ENCODE results near the gene KAT6B. TPM values are rescaled to one million over a fixed set of nuclear protein-coding genes. Genes with fewer than 3 reads are reported as not detected.

KAT6B gene
- total RNA-seq, 1 donor from 2014 or later: 47.5 TPM

DNA sequence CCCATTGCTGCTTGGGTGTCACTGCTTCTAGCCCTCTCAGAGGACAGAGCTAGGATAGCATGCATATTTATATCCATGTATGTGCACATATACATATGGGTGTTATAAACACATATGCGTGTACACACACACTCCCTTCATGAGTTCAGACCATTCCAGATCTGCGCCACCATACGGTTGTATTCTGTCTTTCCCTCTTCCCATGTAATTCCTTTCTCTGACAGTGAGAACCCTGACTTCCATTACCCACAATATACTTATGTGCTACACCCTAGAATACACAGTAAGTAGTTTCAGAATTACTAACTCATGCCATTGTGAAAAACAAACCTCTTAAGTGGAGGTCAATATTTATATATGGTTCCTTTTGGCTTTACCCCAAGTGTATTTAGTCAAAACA, 168.5 kb downstream of the KAT6B start:
- intact Hi-C loops (cut with DNase I): no loop called here
- no peak for DNase-seq (ENCODE audit: low spot score)

DNA sequence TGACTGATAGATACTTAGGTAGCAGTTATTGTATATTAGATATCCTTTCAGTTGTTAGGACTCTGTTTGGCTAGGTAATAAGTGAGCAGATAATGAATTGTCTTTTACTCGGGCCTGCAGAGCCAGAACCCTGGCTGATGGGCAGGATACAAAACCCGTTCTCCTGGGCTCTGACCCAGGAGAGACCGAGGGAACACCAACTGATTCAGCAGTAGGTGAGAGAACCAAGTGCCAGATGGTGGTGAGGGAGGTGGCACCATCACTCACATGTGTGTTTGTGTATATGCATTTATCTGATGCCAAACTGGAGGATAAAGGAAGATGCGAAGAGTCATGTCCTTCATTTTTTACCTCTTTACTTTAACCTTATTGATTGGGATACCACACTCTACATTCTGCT, 169.4 kb downstream of the KAT6B start:
- DNase-seq (ENCODE audit: low spot score): no peak
- intact Hi-C loops (cut with DNase I): no loop called here

DNA sequence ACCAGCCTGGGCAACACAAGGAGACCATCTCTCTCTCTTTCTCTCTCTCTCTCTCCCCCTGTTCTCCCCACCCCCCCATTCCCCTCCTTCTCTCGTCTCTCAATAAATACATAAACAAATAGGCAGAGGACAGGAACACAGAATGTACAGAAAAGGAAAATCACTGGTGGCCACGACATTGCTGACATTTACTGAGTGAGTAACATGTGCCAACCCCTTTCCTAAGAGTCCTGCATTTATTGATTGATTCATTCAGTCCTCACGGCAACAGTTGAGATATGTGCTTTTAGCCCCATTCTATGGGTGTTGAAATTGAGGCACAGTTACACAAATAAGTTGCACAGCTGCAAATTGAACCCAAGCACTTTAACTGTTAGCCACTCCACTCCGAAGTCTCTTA, 170.8 kb downstream of the KAT6B start:
- no peak for DNase-seq (ENCODE audit: low spot score)
- intact Hi-C loops (cut with DNase I): no loop called here

GRCh38 chr10:75000748-75001321, 174.4 kb downstream of the KAT6B start:
- intact Hi-C loops (cut with DNase I): no loop called here
- DNase-seq (ENCODE audit: low spot score): no peak

- intact Hi-C loops (cut with DNase I): no loop called here
- DNase-seq (ENCODE audit: low spot score): no peak
These were observed 175.4 kb downstream of the KAT6B start for GRCh38 chr10:75001715-75002350.

- intact Hi-C loops (cut with DNase I): no loop called here
- DNase-seq (ENCODE audit: low spot score): no peak
These were observed 175.9 kb downstream of the KAT6B start for GRCh38 chr10:75002351-75002725.

- intact Hi-C loops (cut with DNase I): no loop called here
- DNase-seq (ENCODE audit: low spot score): no peak
These were observed 176.7 kb downstream of the KAT6B start for GRCh38 chr10:75002967-75003594.

DNA sequence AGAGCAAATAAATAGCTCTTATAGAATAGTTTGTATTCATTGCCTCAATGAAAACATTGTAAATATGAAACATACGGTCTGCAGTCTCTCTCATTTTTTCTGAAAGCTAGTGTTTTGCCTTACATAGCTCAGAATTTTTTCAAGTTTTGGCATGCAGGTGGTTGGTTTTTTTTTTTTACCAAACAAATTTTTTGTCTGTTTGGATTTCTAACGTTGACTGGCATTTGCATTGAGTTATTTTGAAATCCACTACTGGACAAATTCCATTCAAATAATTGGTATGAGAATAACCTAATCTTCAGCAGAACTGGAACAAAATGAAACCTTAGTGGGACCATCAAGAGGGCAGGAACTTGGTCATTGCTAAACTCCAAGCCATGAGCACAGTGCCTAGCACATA, 177.5 kb downstream of the KAT6B start:
- no peak for DNase-seq (ENCODE audit: low spot score)

DNA sequence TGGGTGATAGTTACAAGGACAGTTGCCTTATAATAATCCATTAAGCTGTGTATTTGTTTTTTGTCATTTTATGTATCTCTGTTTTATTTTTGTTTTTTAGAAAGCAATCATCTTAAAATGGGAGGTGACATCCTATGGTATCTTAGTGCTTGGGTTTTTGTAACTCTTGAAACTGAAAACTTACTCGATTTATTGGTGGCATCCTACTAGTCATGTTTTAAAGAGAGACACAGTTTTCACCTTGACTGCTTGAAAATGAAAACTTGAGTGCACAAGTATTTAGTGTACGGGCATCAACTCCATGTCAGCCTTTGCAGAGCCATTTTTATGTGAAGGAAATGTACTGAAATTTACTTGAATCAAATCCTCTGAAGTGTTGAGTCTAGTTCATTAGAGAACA, 181.2 kb downstream of the KAT6B start:
- intact Hi-C loops (cut with DNase I): no loop called here
- no peak for DNase-seq (ENCODE audit: low spot score)

More for the DNA sequence above, 177.5 kb downstream of the KAT6B start:
- intact Hi-C loops (cut with DNase I): no loop called here

DNA sequence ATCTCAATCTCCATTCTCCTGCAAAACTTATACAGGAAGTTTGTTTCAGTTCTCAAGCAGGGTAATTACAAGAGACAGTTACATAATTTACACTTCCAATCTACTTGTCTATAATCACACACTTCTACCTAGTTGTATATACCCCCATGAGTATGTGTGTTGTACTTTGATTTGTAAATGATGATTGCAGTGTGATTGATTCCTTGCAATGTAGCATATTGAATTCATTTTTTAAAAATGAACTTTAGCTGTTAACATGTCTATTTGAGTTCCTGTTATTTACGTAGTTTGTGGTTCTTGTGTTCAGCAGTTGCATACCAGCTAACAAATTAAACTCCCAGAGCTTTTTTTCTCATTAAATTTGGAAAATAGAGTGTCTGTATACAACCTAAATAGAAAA, 182.6 kb downstream of the KAT6B start:
- intact Hi-C loops (cut with DNase I): no loop called here
- no peak for DNase-seq (ENCODE audit: low spot score)

DNA sequence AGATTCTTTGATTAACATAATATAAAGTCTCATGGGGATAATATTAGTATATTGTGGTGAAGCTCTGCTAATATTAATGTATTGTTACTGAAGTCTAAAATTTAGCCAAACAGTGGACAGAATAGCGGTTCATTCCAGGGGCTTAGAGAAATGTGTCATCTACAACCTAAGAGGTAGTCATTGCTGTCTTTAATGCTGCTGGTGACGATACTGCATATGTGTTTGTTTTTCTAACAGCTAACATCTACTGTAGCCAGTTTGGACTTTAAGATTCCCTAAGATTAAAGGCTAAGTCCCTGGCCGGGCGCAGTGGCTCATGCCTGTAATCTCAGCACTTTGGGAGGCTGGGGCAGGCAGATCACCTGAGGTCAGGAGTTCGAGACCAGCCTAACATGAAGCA, 183.0 kb downstream of the KAT6B start:
- intact Hi-C loops (cut with DNase I): no loop called here
- no peak for DNase-seq (ENCODE audit: low spot score)

GRCh38 chr10:75010373-75010772, 184.0 kb downstream of the KAT6B start:
- intact Hi-C loops (cut with DNase I): no loop called here
- DNase-seq (ENCODE audit: low spot score): no peak

GRCh38 chr10:75011221-75011620, 184.8 kb downstream of the KAT6B start:
- DNase-seq (ENCODE audit: low spot score): no peak
- intact Hi-C loops (cut with DNase I): no loop called here

DNA sequence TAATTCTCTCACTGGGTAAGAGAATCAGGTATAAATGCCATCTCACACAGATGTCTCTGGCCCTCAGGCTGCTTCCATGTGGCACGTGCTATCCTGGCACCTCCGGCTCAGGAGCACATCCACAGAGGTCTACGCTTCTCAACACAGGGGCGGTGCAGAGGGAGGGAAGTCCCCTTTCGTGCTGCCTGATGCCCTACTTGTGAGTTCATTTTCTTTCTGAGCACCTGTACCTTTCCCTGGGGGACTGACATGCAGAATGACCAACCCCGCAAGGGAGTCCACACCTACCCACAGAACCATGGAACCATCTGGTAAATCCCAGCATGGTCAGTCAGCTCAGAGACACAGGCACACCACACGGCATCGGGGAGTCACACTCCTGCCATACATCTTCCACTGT, 186.1 kb downstream of the KAT6B start:
- DNase-seq (ENCODE audit: low spot score): no peak
- intact Hi-C loops (cut with DNase I): no loop called here

GRCh38 chr10:75013007-75013406, 186.6 kb downstream of the KAT6B start:
- intact Hi-C loops (cut with DNase I): no loop called here
- DNase-seq (ENCODE audit: low spot score): no peak

DNA sequence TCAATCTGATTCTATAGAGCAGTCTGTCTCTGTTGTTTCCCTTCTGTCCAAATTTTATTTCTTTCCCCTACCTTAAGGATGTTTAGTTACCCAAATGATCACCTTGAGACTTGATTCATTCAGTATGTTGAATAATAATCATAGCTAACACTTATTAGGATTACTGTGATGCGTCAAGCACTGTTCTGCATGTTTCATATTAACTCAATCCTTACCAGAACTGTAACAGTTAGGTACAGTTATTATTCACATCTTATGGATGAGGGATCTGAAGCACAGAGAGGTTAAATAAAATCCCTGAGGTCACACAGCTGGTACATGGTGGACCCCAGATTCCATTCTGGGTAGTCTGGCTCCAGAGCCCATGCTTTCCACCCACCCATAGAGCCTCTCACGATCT, 187.1 kb downstream of the KAT6B start:
- intact Hi-C loops (cut with DNase I): no loop called here
- DNase-seq (ENCODE audit: low spot score): no peak

DNA sequence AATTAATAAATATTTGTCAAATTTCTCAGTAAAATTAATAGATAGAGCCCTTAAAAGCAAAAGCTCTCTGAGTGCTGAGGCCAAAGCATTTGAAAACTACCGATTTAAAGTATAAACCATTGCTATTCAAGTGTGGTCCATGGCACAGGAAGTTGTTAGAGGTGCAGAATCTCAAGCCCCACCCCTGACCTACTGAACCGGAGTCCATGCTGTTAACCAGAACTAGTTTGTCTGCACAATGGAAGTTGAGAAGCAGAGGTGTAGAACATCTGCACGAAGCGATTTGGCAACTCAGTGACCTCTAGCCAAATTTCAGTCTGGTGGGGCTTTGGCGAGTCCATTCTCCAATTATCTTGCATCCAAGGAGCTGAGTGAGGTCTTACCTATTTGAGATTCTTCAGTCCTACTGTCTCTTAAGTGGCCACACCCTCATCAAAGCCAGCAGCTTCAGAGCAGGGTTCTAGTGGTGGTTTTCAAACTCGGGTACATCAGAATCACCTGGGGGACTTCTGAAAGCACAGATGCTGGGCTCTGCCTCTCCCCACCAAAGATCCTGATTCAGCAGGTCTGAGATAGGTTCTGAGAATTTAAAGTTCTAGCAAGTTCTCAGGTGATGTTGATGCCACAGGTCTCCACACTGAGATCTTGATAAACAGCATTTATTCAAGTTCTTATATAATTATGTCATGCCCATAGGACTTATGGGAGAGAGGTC, 188.3 kb downstream of the KAT6B start:
- no peak for DNase-seq (ENCODE audit: low spot score)
- intact Hi-C loops (cut with DNase I): loop anchor here (5.0 kb wide), 1 partner anchor 187 kb away; the partner anchor contains the start of gene KAT6B

DNA sequence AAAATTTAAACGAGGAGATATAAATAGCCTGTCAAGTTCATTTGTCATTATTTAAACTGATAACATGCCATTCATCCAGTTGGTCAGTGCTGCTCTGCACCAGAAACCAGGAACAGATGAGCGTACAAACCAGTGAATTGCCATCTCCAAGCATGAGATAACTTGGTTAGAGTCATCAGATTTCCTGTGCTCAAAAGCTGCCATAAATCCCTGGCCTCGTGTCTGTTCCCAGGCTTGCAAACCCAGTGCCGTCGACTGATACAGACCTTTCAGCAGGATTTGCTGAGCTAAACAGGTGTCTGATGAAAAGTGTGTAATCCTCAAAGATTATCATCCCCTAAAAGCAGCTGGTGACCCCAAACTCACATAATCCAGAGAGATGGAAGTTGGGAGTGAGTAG, 189.0 kb downstream of the KAT6B start:
- intact Hi-C loops (cut with DNase I): loop anchor here (5.0 kb wide), 1 partner anchor 188 kb away; the partner anchor contains the start of gene KAT6B
- DNase-seq (ENCODE audit: low spot score): no peak

DNA sequence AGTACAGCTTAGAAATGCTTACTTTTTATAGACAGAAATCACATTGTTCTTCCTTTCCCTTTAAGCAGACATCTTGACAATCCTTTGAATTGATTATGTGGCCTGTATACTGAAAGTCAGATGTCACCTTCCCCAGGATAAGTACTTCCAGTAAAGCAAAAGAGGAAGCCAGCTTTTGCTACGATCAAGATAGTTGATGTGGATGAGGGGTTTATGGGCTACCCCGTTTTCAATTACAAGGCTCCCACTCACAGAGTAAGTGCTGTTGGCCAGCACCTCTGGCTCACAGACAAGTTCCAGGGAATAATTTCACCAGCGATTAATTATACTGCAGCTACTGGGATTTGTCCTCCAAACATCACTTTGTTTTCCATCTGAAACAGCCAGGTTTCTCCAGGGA, 189.9 kb downstream of the KAT6B start:
- DNase-seq (ENCODE audit: low spot score): no peak
- intact Hi-C loops (cut with DNase I): loop anchor here (5.0 kb wide), 1 partner anchor 189 kb away; the partner anchor contains the start of gene KAT6B

GRCh38 chr10:75018251-75018650, 191.9 kb downstream of the KAT6B start:
- intact Hi-C loops (cut with DNase I): loop anchor here (5.0 kb wide), 1 partner anchor 191 kb away; the partner anchor contains the start of gene KAT6B
- no peak for DNase-seq (ENCODE audit: low spot score)
